ENCODE measurements around the gene LRMDA.

DNA sequence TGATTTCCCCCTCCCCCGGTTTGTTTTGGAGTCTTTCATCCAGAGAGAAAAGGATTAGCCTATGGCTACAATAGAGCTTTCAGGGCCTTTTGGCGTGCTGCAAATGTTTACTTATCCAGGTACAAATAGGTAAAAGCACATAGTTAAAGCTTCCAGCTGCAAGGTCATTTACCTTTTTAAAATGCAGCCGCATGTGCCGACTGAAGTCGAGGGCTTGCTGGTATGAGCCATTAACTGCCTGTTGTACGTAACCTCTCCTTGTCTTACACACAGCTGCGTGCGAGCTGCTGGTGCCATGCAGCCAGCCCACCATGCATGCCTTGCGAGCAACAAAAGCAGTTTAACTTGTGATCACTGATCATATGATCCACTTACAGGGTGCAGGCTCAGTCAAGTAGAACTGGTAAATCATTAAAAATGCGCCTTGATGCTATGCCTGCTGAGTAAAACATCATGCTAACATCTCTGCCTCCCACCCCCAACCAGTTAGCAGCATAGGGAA lies 866.4 kb downstream of the LRMDA start:
- TF ChIP-seq CTCF (IDR thresholded peaks at IDR 0.05), result no peak
- TF ChIP-seq POLR2A (IDR thresholded peaks at IDR 0.05), result no peak

All from tibial nerve (tissue), 3 donors.